Measurements from ENCODE around the gene UBE2Q2. TPM values are rescaled to one million over a fixed set of nuclear protein-coding genes. Genes with fewer than 3 reads are reported as not detected.

Gene UBE2Q2
- polyA plus RNA-seq, 1 of the 3 experiments (the other 2 are of a cell fraction), result 14.5 TPM

DNA sequence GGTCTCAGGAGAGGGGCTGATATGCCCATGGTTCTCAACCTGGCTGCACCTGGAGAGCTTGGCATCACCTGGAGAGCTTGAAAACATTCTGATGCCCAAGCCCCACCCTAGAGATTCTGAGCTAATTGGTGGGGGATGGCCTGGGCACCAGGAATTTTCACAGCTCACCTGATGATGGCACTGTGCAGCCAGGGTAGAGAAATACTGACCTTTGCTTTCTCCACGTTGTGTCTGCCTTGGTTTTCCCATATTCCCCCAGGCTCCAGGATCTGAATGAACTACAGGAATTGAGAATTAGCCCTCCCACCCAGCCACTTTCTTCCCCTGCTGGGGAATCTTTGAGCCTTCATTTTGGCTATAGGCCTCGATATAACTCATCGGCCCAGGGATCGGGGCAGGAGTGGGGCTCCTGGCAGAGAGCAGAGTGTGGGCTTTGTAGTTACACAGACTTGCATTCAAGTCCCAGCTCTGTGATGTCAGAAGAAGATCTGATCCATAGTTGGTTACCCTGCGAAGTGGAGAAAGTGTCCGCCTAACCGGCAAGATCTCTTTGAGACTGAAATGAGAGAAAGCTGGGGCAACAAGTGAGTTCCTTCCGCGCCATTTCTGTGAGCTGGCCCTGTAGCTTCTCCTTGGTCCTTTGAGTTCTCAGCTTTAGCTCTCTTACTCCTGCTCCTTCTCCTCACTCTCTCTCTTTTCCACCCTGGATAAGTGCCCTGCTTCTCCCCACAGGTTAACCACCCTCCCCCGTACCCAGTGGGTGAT, 33.1 kb upstream of the UBE2Q2 start:
- Histone ChIP-seq H3K79me2 (ENCODE audit: insufficient read depth) (no peaks in the 10 kb centered on the region), H2AFZ (ENCODE audit: low read depth) (no peak overlapping the region), H4K20me1 (ENCODE audit: insufficient read depth) (no peaks in the 10 kb centered on the region), H3K9ac (no peak overlapping the region), H3K27ac (ENCODE audit: low read depth in 2 of 2, low read length in 1 of 2) (no peak overlapping the region), H3F3A (replicated peaks; ENCODE audit: insufficient read depth) (no peaks in the 10 kb centered on the region), H3K36me3 (replicated peaks in 1 of 2; ENCODE audit: control insufficient read depth in 1 of 2, insufficient read depth in 2 of 2, low read length in 1 of 2) (no peaks in the 10 kb centered on the region), H3K4me3 (ENCODE audit: low read depth in 2 of 2, low read length in 1 of 2) (no peak overlapping the region), H3K4me1 (ENCODE audit: control insufficient read depth in 1 of 2, insufficient read depth in 2 of 2, low read depth in 1 of 2, low read length in 1 of 2) (no peaks in the 10 kb centered on the region), H3K27me3 (ENCODE audit: insufficient read depth) (no peaks in the 10 kb centered on the region), H3K9me3 (no peaks in the 10 kb centered on the region), H3K9me2 (no peaks in the 10 kb centered on the region), H3K4me2 (no peak overlapping the region)
- POLR2A ChIA-PET, result interaction anchor here (1.0 kb wide), 1 partner anchor 329 kb away, joined by 3 read pairs; no protein-coding TSS in a partner anchor
- TF ChIP-seq RAD21 (IDR thresholded peaks at IDR 0.05; ENCODE audit: low read length) (peak; percentile 73), SMC3 (IDR thresholded peaks at IDR 0.05; ENCODE audit: low read depth, low read length) (peak; percentile 46), TAF1 (IDR thresholded peaks at IDR 0.05; ENCODE audit: borderline replicate concordance, low read depth, low read length) (no peak)
- TF ChIP-seq, protein P1, sequence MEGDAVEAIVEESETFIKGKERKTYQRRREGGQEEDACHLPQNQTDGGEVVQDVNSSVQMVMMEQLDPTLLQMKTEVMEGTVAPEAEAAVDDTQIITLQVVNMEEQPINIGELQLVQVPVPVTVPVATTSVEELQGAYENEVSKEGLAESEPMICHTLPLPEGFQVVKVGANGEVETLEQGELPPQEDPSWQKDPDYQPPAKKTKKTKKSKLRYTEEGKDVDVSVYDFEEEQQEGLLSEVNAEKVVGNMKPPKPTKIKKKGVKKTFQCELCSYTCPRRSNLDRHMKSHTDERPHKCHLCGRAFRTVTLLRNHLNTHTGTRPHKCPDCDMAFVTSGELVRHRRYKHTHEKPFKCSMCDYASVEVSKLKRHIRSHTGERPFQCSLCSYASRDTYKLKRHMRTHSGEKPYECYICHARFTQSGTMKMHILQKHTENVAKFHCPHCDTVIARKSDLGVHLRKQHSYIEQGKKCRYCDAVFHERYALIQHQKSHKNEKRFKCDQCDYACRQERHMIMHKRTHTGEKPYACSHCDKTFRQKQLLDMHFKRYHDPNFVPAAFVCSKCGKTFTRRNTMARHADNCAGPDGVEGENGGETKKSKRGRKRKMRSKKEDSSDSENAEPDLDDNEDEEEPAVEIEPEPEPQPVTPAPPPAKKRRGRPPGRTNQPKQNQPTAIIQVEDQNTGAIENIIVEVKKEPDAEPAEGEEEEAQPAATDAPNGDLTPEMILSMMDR (IDR thresholded peaks at IDR 0.05), result peak; percentile 51
- CTCF ChIA-PET, result interaction anchor here (0.6 to 3.8 kb wide), 16 partner anchors 8 to 341 kb away, joined by 3 to 23 read pairs (median 4); no protein-coding TSS in a partner anchor
- DNase-seq, result peak; percentile 39
- 79% methylated on average over 10 of the region's 10 CpGs for WGBS (ENCODE audit: low lambda C conversion rate)

DNA sequence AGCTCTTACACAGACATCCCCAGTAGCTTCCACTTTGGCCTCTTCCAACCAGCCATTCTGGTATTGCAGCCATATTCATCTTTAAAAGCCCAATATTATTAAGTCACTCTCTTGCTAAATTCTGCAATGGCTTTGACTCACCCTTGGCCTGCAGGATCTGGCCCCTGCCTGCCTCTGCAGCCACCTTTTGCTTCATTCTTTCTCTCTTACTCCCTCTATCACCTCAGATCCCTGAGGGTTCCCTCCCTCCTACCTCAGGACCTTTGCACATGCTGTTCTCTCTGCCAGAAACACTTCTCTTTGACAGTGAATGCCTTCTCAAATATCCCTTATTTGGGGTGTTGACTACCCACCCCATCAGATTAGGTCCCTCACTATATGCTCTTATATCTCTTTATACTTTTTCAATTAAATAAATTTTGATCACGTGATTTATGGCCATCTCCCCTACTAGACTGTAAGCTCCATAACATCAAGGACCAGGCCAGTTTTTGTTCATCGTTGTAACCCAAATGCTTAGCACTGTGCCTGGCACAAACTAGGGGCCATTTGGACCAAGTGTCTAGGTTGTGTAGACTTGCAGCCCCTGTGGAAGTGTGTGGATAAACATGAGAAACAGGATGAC, 32.3 kb upstream of the UBE2Q2 start:
- DNase-seq, result no peak
- H3K27me3 ChIP-seq (ENCODE audit: insufficient read depth), result no peaks in the 10 kb centered on the region
- H3K9ac ChIP-seq, result no peak overlapping the region
- ChIA-PET CTCF (interaction anchor here (0.7 to 3.8 kb wide), 7 partner anchors 8 to 332 kb away, joined by 3 to 23 read pairs (median 5); no protein-coding TSS in a partner anchor), POLR2A (interaction anchor here (1.0 kb wide), 1 partner anchor 328 kb away, joined by 3 read pairs; no protein-coding TSS in a partner anchor)
- TF ChIP-seq, protein P2, sequence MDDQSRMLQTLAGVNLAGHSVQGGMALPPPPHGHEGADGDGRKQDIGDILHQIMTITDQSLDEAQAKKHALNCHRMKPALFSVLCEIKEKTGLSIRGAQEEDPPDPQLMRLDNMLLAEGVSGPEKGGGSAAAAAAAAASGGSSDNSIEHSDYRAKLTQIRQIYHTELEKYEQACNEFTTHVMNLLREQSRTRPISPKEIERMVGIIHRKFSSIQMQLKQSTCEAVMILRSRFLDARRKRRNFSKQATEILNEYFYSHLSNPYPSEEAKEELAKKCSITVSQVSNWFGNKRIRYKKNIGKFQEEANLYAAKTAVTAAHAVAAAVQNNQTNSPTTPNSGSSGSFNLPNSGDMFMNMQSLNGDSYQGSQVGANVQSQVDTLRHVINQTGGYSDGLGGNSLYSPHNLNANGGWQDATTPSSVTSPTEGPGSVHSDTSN (IDR thresholded peaks at IDR 0.05), result no peak
- TF ChIP-seq GABPA (IDR thresholded peaks at IDR 0.05; ENCODE audit: low read depth), result no peak
- no peak for TF ChIP-seq JUND (IDR thresholded peaks at IDR 0.05)
- TF ChIP-seq, protein P1 (IDR thresholded peaks at IDR 0.05), result no peak
- no peak for TF ChIP-seq TEAD4 (IDR thresholded peaks at IDR 0.05; ENCODE audit: borderline replicate concordance, insufficient read depth)
- no peak for TF ChIP-seq SMC3 (IDR thresholded peaks at IDR 0.05; ENCODE audit: low read depth, low read length)
- TF ChIP-seq, protein P3, sequence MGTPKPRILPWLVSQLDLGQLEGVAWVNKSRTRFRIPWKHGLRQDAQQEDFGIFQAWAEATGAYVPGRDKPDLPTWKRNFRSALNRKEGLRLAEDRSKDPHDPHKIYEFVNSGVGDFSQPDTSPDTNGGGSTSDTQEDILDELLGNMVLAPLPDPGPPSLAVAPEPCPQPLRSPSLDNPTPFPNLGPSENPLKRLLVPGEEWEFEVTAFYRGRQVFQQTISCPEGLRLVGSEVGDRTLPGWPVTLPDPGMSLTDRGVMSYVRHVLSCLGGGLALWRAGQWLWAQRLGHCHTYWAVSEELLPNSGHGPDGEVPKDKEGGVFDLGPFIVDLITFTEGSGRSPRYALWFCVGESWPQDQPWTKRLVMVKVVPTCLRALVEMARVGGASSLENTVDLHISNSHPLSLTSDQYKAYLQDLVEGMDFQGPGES (IDR thresholded peaks at IDR 0.05; ENCODE audit: low read depth, low read length), result no peak
- no peak for TF ChIP-seq ELF1 (IDR thresholded peaks at IDR 0.05)
- no peak for TF ChIP-seq YY1 (IDR thresholded peaks at IDR 0.05; ENCODE audit: low read depth)
- TF ChIP-seq RAD21 (IDR thresholded peaks at IDR 0.05; ENCODE audit: low read length), result no peak
- no peak for TF ChIP-seq FOSL2 (IDR thresholded peaks at IDR 0.05; ENCODE audit: borderline replicate concordance, low read depth)
- TF ChIP-seq, protein P4, sequence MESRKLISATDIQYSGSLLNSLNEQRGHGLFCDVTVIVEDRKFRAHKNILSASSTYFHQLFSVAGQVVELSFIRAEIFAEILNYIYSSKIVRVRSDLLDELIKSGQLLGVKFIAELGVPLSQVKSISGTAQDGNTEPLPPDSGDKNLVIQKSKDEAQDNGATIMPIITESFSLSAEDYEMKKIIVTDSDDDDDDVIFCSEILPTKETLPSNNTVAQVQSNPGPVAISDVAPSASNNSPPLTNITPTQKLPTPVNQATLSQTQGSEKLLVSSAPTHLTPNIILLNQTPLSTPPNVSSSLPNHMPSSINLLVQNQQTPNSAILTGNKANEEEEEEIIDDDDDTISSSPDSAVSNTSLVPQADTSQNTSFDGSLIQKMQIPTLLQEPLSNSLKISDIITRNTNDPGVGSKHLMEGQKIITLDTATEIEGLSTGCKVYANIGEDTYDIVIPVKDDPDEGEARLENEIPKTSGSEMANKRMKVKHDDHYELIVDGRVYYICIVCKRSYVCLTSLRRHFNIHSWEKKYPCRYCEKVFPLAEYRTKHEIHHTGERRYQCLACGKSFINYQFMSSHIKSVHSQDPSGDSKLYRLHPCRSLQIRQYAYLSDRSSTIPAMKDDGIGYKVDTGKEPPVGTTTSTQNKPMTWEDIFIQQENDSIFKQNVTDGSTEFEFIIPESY (IDR thresholded peaks at IDR 0.05; ENCODE audit: borderline replicate concordance, low read depth), result no peak
- H2AFZ ChIP-seq (ENCODE audit: low read depth), result no peak overlapping the region
- no peaks in the 10 kb centered on the region for H3K9me3 ChIP-seq
- H3K4me2 ChIP-seq, result no peak overlapping the region
- H3F3A ChIP-seq (replicated peaks; ENCODE audit: insufficient read depth), result no peaks in the 10 kb centered on the region
- 60% methylated on average over 2 of the region's 2 CpGs for WGBS (ENCODE audit: low lambda C conversion rate)
- H3K36me3 ChIP-seq (replicated peaks in 1 of 2; ENCODE audit: control insufficient read depth in 1 of 2, insufficient read depth in 2 of 2, low read length in 1 of 2), result no peaks in the 10 kb centered on the region
- no peaks in the 10 kb centered on the region for H4K20me1 ChIP-seq (ENCODE audit: insufficient read depth)
- H3K4me3 ChIP-seq (ENCODE audit: low read depth in 2 of 2, low read length in 1 of 2), result no peak overlapping the region
- no peaks in the 10 kb centered on the region for H3K79me2 ChIP-seq (ENCODE audit: insufficient read depth)
- H3K27ac ChIP-seq (ENCODE audit: low read depth in 2 of 2, low read length in 1 of 2), result no peak overlapping the region
- no peaks in the 10 kb centered on the region for H3K9me2 ChIP-seq
- no peaks in the 10 kb centered on the region for H3K4me1 ChIP-seq (ENCODE audit: control insufficient read depth in 1 of 2, insufficient read depth in 2 of 2, low read depth in 1 of 2, low read length in 1 of 2)
